ENCODE data around the gene AUTS2. TPM values are rescaled to one million over a fixed set of nuclear protein-coding genes. Genes with fewer than 3 reads are reported as not detected.

AUTS2 gene
- total RNA-seq, 4 donors from 2014 or later = 14.9 to 27.2 (median 17.5) TPM

GRCh38 chr7:69625238-69625637 is 27.0 kb downstream of the AUTS2 start:
- H3K27me3 ChIP-seq = no peaks in the 10 kb centered on the region
- H3K4me3 ChIP-seq (replicated peaks in 1 of 3) = no peak overlapping the region
- no peak overlapping the region for H3K27ac ChIP-seq
- H3K4me1 ChIP-seq = peaks cover 0 to under 1% of the 10 kb centered on the region in 2 donors
- TF ChIP-seq POLR2A (IDR thresholded peaks at IDR 0.05) (no peak), CTCF (IDR thresholded peaks at IDR 0.05) (no peak)
- 96% methylated on average over 6 of the region's 6 CpGs for WGBS, 2 donors
- no peaks in the 10 kb centered on the region for H3K36me3 ChIP-seq
- no peaks in the 10 kb centered on the region for H3K9me3 ChIP-seq
- DNase-seq = no peak
- intact Hi-C loops (cut with DNase I) = no loop called here

- no peaks in the 10 kb centered on the region for H3K36me3 ChIP-seq
- H3K4me1 ChIP-seq = peaks cover 0 to 6% of the 10 kb centered on the region in 2 donors
- no peak for TF ChIP-seq POLR2A (IDR thresholded peaks at IDR 0.05)
- TF ChIP-seq CTCF (IDR thresholded peaks at IDR 0.05) = no peak
- intact Hi-C loops (cut with DNase I) = no loop called here
- H3K27ac ChIP-seq = no peak overlapping the region
- 86 to 87% methylated on average over 2 of the region's 2 CpGs for WGBS, 2 donors
- DNase-seq = no peak
- H3K27me3 ChIP-seq = no peaks in the 10 kb centered on the region
- H3K4me3 ChIP-seq (replicated peaks in 1 of 3) = no peak overlapping the region
- no peaks in the 10 kb centered on the region for H3K9me3 ChIP-seq
These were observed 27.5 kb downstream of the AUTS2 start for GRCh38 chr7:69625798-69626197.

GRCh38 chr7:69630292-69630691 is 32.0 kb downstream of the AUTS2 start:
- no peak for DNase-seq

GRCh38 chr7:69631131-69631530 is 32.9 kb downstream of the AUTS2 start:
- H3K36me3 ChIP-seq = no peaks in the 10 kb centered on the region
- no peak overlapping the region for H3K27ac ChIP-seq
- 79 to 85% methylated on average over 3 of the region's 3 CpGs for WGBS, 2 donors

More at GRCh38 chr7:69630292-69630691, 32.0 kb downstream of the AUTS2 start:
- Histone ChIP-seq H3K36me3 (no peaks in the 10 kb centered on the region), H3K4me3 (replicated peaks in 1 of 3) (no peak overlapping the region), H3K27me3 (no peaks in the 10 kb centered on the region), H3K27ac (no peak overlapping the region), H3K9me3 (no peaks in the 10 kb centered on the region), H3K4me1 (peaks cover 0 to 10% of the 10 kb centered on the region in 2 donors)
- intact Hi-C loops (cut with DNase I) = no loop called here
- TF ChIP-seq POLR2A (IDR thresholded peaks at IDR 0.05) = no peak
- TF ChIP-seq CTCF (IDR thresholded peaks at IDR 0.05) = no peak
- WGBS, 2 donors = 54 to 56% methylated on average over 5 of the region's 5 CpGs

GRCh38 chr7:69632280-69632679 is 34.0 kb downstream of the AUTS2 start:
- Histone ChIP-seq H3K36me3 (no peaks in the 10 kb centered on the region), H3K27me3 (no peaks in the 10 kb centered on the region), H3K4me3 (replicated peaks in 1 of 3) (no peak overlapping the region), H3K27ac (no peak overlapping the region), H3K9me3 (no peaks in the 10 kb centered on the region), H3K4me1 (peaks cover 0 to 10% of the 10 kb centered on the region in 2 donors)
- TF ChIP-seq POLR2A (IDR thresholded peaks at IDR 0.05) = no peak
- TF ChIP-seq CTCF (IDR thresholded peaks at IDR 0.05) = no peak
- intact Hi-C loops (cut with DNase I) = no loop called here
- DNase-seq = no peak
- WGBS, 2 donors = 97 to 99% methylated on average over 3 of the region's 3 CpGs

More at GRCh38 chr7:69631131-69631530, 32.9 kb downstream of the AUTS2 start:
- H3K27me3 ChIP-seq = no peaks in the 10 kb centered on the region
- H3K4me3 ChIP-seq (replicated peaks in 1 of 3) = no peak overlapping the region
- DNase-seq = no peak
- intact Hi-C loops (cut with DNase I) = no loop called here
- H3K9me3 ChIP-seq = no peaks in the 10 kb centered on the region
- peaks cover 0 to 10% of the 10 kb centered on the region in 2 donors for H3K4me1 ChIP-seq
- no peak for TF ChIP-seq CTCF (IDR thresholded peaks at IDR 0.05)
- no peak for TF ChIP-seq POLR2A (IDR thresholded peaks at IDR 0.05)

All from thyroid gland (tissue), 4 donors.